GM21619 (cell line): ENCODE results near the gene TINAGL1.

Experiments used
- ATAC-seq: cut with Tn5 transposase; IDR thresholded peaks from one replicate; pipeline ENCODE4 v1.9.1; 2021; ENCODE audit not compliant: unreplicated experiment

The TINAGL1 gene

DNA sequence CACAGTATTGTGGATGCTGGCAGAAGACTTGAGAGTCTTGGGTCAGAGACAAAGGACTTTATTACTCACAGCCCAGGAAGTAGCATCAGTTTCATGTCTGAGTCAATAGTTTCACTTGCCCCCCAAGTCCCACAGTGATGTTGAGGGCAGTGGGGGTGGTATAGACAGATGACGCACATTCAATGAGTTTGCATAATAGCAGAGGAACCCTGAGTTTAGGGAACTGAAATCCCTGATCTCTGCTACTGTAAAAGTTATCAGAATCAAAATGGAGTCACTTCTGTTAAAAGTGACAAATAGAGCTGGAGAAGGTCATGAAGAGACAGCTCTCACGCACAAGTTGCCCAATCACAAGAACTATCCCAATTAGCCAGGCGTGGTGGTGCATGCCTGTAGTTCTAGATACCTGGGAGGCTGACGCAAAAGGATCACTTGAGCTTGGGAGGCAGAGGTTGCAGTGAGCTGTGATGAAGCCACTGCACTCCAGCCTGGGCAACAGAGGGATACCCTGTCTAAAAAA is 29.7 kb downstream of the TINAGL1 start:
- peak; percentile 94 for ATAC-seq

GRCh38 chr1:31607360-31607759 is 31.0 kb downstream of the TINAGL1 start:
- no peak for ATAC-seq

DNA sequence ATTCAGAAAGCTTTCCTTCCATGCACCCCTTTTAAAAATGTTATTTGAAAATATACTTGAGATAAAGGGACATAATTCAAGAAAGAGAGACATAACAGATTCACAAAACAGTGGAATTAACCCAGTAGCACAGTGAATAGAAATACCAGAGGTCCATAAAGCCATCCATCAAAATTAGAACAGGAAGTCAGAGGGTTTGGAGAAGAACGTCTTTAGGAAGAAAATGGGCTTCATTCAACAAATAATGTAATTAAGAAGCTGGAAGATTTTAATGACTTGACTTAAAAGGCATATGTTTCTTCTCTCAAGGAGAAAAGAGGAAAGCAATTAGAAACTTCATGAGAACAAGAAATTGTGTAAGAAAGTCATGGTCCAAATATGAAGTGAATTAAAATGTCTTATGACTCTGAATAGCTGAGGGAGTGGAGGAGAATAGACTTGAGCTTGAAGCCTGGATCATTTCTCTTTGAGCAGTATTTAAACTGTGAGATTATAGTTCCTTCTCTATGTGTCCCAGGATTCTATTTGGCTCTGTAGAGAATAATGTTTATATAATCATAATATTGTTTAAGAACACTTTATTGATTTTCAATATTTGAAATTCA is 33.3 kb downstream of the TINAGL1 start:
- no peak for ATAC-seq

DNA sequence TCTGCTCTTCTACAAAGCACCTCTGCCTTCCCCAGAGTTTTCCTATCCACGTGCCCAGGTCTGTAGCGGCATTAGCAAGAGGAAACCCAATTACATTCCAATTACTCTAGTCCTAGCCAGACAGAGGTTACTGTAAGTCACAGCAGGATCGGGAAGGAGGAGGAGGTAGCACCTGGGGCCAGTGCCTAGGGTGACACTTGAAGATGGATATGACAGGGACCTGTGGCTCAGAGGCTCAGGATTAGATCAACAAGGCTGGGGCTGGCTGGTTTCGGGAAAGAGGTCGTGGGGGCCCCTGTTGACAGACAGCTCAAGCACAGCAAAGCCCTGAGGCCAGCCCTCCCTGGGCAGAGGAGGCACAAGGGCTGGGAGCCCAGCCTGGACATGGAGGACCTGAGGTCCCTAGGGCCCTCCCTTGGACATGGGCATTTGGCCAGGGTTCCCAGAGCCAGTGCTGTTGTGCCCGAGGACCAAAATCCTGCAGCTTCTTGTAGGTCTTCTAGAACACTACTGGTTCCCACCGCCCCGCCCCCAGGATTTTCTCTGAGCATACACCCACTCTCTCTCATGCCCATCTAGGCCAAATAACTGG is 38.2 kb downstream of the TINAGL1 start:
- no peak for ATAC-seq

DNA sequence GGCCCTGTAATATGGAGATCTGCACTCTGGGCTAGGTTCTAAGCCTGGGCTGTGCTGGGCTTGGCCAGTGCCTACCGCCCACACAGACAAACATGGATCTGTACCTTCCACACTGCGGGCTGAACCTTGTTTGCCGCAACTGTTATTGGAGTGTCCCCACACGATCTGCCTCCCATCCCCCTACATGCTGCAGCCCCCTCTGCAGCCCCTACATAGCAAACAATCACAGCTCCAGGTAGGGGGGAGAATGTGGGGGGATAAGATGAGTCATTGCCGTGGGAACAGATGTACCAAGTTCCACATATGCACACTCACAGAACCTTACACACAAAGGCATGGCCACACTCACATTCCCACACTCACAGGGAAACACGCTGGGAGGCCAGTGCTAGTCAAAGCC is 39.1 kb downstream of the TINAGL1 start:
- no peak for ATAC-seq

- ATAC-seq, result no peak
Measured at GRCh38 chr1:31615939-31616338, 39.6 kb downstream of the TINAGL1 start.

DNA sequence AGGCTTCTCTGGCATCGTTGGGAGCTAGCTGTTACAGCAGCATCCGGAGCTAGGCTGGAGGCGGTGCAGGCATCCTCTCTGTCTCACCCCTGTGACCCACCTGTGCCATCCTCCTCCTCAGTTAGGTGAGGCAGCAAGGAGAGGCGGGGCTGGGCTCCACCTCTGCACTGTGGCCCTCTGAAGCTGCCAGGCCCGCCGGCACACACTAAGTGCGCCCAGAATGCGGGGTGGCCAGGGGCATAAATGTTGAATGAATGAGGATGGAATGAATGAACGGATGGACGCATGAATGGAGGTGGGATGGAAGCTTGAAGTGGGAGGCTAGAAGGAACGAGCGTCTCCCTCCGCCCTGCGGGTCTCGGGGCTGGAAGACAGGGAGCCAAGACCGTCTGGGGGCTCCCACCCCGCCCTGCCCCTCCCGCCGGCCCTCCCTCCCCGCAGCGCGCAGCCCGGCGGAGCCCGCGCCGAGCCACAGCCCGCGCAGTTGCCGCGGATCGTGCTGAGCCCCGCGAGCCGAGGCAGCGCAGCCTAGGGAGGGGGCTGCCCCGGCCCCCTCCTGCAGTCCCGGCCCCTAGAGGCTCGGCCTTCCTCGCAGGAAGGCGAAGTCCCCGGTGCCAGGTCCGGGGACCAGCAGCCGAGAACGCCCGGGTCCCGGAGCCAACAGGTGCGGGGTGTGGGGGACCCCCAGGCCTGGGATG is 41.1 kb downstream of the TINAGL1 start, which contains the start of gene HCRTR1:
Gene HCRTR1, plus strand, starts transcription at position 472 of the 698 bp plus-strand sequence. CDS start 1,504 bp downstream, outside the sequence.
- ATAC-seq, result no peak

- no peak for ATAC-seq
Measured at GRCh38 chr1:31617916-31618746, 41.8 kb downstream of the TINAGL1 start.

DNA sequence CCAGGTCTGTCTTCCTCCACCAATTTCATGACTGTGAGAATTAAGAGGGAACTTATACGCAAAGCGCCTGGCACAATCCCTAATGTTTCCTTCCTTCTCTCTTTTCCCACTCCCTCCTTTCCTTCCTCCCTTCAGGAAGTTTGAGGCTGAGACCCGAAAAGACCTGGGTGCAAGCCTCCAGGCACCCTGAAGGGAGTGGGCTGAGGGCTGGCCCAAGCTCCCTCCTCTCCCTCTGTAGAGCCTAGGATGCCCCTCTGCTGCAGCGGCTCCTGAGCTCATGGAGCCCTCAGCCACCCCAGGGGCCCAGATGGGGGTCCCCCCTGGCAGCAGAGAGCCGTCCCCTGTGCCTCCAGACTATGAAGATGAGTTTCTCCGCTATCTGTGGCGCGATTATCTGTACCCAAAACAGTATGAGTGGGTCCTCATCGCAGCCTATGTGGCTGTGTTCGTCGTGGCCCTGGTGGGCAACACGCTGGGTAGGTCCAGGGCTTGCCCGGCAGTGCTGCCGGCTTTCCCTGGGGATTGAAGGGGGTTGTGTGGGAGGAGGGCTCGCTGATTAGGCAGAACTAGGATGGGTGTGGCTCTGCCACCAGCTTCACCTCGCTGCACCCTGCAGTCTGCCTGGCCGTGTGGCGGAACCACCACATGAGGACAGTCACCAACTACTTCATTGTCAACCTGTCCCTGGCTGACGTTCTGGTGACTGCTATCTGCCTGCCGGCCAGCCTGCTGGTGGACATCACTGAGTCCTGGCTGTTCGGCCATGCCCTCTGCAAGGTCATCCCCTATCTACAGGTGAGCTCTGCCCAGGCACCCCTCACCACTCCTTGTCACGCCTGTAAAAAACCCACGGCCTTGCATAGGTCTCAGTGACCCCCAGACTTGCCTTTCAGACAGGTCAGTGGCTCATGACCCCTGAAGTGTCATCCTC is 42.9 kb downstream of the TINAGL1 start:
- no peak for ATAC-seq

- ATAC-seq, result no peak
Measured at GRCh38 chr1:31620631-31621497, 44.5 kb downstream of the TINAGL1 start.

DNA sequence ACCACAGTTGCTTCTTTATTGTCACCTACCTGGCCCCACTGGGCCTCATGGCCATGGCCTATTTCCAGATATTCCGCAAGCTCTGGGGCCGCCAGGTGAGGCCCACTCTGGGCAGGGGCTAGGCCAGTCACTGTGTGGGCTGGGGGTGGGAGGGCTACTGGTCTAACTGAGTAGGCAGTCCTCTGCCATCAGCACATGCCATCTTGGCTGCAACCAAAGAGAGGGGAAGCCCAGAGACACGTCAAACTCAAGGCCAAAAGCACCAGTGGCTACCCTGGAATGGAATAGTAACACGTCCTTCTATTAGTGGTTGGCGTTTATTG is 45.1 kb downstream of the TINAGL1 start:
- ATAC-seq, result no peak

DNA sequence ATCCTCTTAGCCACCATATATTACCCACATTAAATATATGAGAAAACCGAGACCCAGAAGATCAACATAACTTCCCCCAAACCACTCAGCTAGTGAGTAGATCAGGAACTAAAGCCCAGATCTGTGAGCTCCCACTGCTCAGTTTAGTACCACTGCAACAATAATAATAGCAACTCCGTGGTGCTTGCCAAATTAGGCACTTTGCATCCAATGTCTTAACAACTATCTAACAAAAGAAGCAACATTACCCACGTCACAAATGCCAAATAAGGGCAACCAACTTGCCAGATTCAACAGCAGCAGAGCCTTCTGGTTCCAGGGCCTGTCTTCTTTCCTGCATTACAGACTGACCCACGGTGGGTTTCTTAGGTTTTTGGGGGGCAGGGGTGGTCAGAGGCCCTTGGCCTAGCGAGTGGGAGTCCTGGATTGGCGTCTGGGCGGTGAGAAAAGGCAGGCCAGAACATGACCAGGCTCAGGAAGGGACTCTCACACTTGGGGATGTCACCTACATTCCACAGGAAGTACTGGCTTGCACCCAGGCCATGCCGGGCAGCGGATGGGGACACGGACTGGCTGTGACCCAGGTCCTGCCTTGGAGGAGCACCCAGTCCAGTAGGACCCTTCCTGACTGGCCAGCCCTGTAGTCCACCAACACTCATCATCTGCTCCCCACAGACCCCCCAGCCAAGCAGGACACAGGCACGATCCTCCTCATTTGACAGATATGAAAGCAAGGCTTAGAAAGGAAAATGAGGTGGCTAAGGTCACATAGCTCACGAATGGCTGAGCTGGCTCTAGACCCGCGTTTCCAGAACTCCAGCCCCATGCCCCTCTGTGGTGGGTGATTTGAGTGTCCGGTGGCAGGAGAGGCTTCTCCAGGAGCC is 45.8 kb downstream of the TINAGL1 start:
- no peak for ATAC-seq

DNA sequence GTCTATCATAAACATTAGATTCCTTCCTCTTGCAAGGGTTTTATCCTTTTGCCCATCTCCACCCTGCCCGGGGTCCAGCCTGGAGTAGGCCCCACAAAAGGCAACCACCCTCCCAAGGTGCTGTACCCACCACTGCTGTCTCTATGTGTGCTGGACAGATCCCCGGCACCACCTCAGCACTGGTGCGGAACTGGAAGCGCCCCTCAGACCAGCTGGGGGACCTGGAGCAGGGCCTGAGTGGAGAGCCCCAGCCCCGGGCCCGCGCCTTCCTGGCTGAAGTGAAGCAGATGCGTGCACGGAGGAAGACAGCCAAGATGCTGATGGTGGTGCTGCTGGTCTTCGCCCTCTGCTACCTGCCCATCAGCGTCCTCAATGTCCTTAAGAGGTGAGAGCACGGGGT is 47.0 kb downstream of the TINAGL1 start:
- no peak for ATAC-seq

DNA sequence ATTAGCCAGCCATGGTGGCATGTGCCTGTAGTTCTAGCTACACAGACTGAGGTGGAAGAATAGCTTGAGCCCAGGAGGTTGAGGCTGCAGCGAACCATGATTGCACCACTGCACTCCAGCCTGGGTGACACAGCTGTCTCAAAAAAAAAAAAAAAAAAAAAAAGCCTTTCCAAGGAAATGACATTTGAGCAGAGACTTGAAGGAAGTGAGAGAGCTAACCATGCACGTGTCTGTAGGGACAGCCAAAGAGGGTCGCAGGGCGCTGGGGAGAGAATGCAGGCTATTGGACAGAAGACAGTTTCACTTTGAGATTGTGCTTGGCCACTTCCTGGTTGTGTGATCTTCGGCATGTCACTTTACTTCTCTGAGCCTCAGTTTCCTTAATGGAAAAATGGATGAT is 48.0 kb downstream of the TINAGL1 start:
- ATAC-seq, result no peak

DNA sequence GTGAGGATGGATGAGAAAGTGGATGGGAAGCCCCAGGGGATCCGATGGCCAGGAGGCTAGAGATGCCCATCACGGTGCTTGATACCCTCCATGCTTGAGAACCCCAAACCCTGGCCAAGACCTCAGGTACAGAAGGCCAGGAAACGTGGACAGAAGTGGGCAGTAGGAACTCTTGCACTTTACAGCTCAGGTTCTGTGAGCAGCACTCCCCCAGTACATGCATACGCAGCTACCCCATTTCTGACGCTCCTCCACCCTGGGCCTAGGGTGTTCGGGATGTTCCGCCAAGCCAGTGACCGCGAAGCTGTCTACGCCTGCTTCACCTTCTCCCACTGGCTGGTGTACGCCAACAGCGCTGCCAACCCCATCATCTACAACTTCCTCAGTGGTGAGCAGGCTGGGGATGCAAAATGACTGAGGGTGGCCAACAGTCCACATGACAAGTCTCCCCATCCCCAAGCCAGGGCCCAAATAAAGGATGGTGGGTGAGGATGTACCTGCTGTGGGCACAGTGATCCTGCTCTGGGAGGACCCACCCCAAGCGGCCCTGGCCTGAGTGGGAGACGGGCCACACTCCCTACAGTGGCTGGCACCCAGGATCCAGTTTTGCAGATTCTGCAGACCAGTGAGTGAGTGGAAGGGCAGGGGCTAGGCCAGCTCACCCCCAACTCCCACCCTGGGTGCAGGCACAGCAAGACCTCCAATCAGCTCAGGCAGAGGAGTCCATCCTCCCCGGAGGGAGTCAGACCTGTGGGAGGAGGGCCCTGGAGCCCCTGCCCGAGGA is 48.6 kb downstream of the TINAGL1 start:
- ATAC-seq, result no peak

DNA sequence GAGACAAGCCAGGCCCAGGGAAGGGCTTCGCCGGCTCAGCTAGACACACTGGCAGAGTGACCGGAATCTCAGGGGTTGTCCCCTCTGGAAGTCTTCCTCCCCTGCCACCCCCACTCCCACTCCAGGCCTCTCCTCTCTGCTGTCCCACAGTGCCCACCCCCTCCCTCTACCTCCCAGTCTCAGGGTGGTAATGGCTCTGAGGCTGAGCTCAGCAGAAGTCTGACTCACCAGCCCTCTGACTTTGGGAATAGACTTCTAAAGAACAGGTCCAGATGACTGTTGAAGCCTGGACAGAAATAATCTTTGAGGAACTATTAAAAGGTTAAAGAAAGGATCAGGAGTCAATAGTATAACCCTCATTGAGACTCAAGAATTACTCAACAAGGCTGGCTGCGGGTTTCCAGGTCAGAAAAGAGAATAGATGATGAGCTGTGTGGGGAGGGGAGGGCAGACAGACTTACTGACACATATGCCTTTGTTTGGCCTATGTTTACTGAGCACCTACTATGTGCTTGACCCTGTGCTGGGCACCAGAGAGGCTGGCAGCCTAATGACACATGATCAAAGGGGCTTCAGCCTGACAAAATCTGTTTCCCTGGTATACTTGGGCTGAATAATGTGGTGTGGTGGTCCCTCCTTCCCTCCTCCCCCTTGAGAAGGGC is 49.4 kb downstream of the TINAGL1 start:
- ATAC-seq, result no peak
